IMR-90 (cell line): ENCODE results near the gene DISP1. TPM values are rescaled to one million over a fixed set of nuclear protein-coding genes. Genes with fewer than 3 reads are reported as not detected.

Experiments used
- ATAC-seq: fragments of 200-7000 bp; cut with Tn5 transposase; 2 replicates; pipeline ENCODE4 v1.9.1; 2020; ENCODE audit warnings: low read depth, mild to moderate bottlenecking, moderate library complexity
- BruUV-seq: library from RNA; stranded (reverse); fragments of 400-500 nt; replicated peaks from 2 replicates; lab custom pipeline; 2021; lab: Mats Ljungman, UMichigan
- CTCF ChIA-PET: fragments of 300-600 bp; formaldehyde crosslinking; extraction: SDS; loops from one replicate; lab custom pipeline; 2021; ENCODE audit warnings: antibody characterized with exemption; lab: Yijun Ruan, JAX
- POLR2A ChIA-PET: fragments of 300-600 bp; sonication (Branson Sonifier 250); formaldehyde crosslinking; loops from one replicate; lab custom pipeline; 2022; ENCODE audit warnings: antibody characterized with exemption; ENCODE audit not compliant: unreplicated experiment; lab: Charles Lee
- DNase-seq: peaks from one replicate; pipeline ENCODE4 v3.0.0; 2013
- H2AFZ ChIP-seq: replicated peaks from 2 replicates; pipeline ENCODE3; 2013; ENCODE audit warnings: low read length, mild to moderate bottlenecking; ENCODE audit not compliant: poor library complexity
- H2AK5ac ChIP-seq: 2 replicates; pipeline ENCODE4 v1.6.1; 2013; ENCODE audit warnings: low read depth, low read length, inconsistent platforms
- H2AK9ac ChIP-seq: replicated peaks from 2 replicates; pipeline ENCODE3; 2013; ENCODE audit warnings: mild to moderate bottlenecking, low read depth, low read length, moderate library complexity; ENCODE audit not compliant: poor library complexity
- H2BK120ac ChIP-seq: 2 replicates; pipeline ENCODE4 v1.6.1; 2013; ENCODE audit warnings: low read depth, low read length, inconsistent platforms
- H2BK15ac ChIP-seq: 3 replicates; pipeline ENCODE4 v1.6.1; 2013; ENCODE audit warnings: low read depth, low read length, inconsistent platforms
- H2BK20ac ChIP-seq: 2 replicates; pipeline ENCODE4 v1.6.1; 2013; ENCODE audit warnings: low read depth, mild to moderate bottlenecking, inconsistent platforms, low read length, moderate library complexity
- H2BK5ac ChIP-seq: 2 replicates; pipeline ENCODE4 v1.6.1; 2013; ENCODE audit warnings: mild to moderate bottlenecking, low read depth, low read length, inconsistent platforms; ENCODE audit not compliant: poor library complexity, severe bottlenecking
- H3K14ac ChIP-seq: replicated peaks from 2 replicates; pipeline ENCODE4 v1.6.1; 2013; ENCODE audit warnings: low read depth, low read length, inconsistent platforms
- H3K18ac ChIP-seq: 2 replicates; pipeline ENCODE4 v1.6.1; 2013; ENCODE audit warnings: low read depth, low read length, control low read depth
- H3K23ac ChIP-seq: 2 replicates; pipeline ENCODE4 v1.6.1; 2013; ENCODE audit warnings: low read depth, low read length, inconsistent platforms
- H3K27ac ChIP-seq: 2 replicates; pipeline ENCODE4 v1.5.1; 2013; ENCODE audit warnings: mild to moderate bottlenecking, control low read depth, low read length; ENCODE audit not compliant: insufficient read depth
- H3K27me3 ChIP-seq: 2 replicates; pipeline ENCODE4 v1.6.1; 2013; ENCODE audit warnings: low read length; ENCODE audit not compliant: control insufficient read depth, insufficient read depth
- H3K36me3 ChIP-seq: 2 replicates; pipeline ENCODE4 v1.6.1; 2013; ENCODE audit warnings: low read length, mixed read lengths; ENCODE audit not compliant: control insufficient read depth, insufficient read depth
- H3K4ac ChIP-seq: 2 replicates; pipeline ENCODE4 v1.6.1; 2013; ENCODE audit warnings: low read depth, low read length, inconsistent platforms
- H3K4me1 ChIP-seq: 2 replicates; pipeline ENCODE4 v1.6.1; 2013; ENCODE audit warnings: low read length, mixed read lengths; ENCODE audit not compliant: control insufficient read depth, insufficient read depth
- H3K4me2 ChIP-seq: 2 replicates; pipeline ENCODE4 v1.6.1; 2013; ENCODE audit warnings: low read depth, mild to moderate bottlenecking, control low read depth, low read length, moderate library complexity
- H3K4me3 ChIP-seq: 2 replicates; pipeline ENCODE4 v1.5.1; 2013; ENCODE audit warnings: low read depth, mild to moderate bottlenecking, control low read depth, low read length, moderate library complexity; ENCODE audit not compliant: insufficient read depth
- H3K56ac ChIP-seq: 2 replicates; pipeline ENCODE4 v1.6.1; 2013; ENCODE audit warnings: low read length, inconsistent platforms; ENCODE audit not compliant: insufficient read depth; ENCODE audit errors: extremely low read depth
- H3K79me1 ChIP-seq, 2 experiments: 2 replicates each; pipeline ENCODE4 v1.6.1; 2013; ENCODE audit warnings: low read length in 2 of 2, inconsistent platforms in 1 of 2, low read depth in 1 of 2
- H3K9ac ChIP-seq: 2 replicates; pipeline ENCODE4 v1.6.1; 2013; ENCODE audit warnings: low read depth, low read length, control low read depth
- H3K9me1 ChIP-seq: 2 replicates; pipeline ENCODE4 v1.6.1; 2013; ENCODE audit warnings: low read length, inconsistent platforms; ENCODE audit not compliant: insufficient read depth
- H3K9me3 ChIP-seq: 2 replicates; pipeline ENCODE4 v1.6.1; 2013; ENCODE audit warnings: low read length; ENCODE audit not compliant: control insufficient read depth, insufficient read depth
- H4K20me1 ChIP-seq: 2 replicates; pipeline ENCODE4 v1.6.1; 2013; ENCODE audit warnings: low read length, inconsistent platforms; ENCODE audit not compliant: insufficient read depth
- H4K5ac ChIP-seq: 2 replicates; pipeline ENCODE4 v1.6.1; 2013; ENCODE audit warnings: mild to moderate bottlenecking, low read depth, low read length, control low read depth
- H4K8ac ChIP-seq, 2 experiments: 2 replicates each; pipeline ENCODE4 v1.6.1; 2013; ENCODE audit warnings: low read depth in 2 of 2, low read length in 2 of 2, control low read depth in 1 of 2, inconsistent platforms in 1 of 2
- H4K91ac ChIP-seq: 2 replicates; pipeline ENCODE4 v1.6.1; 2013; ENCODE audit warnings: low read depth, low read length, inconsistent platforms; ENCODE audit not compliant: insufficient read depth
- FOS ChIP-seq: fragments of 150-350 bp; IDR thresholded peaks from 2 replicates; pipeline ENCODE4 v1.6.1; 2016; ENCODE audit warnings: low read depth, low read length
- RCOR1 ChIP-seq: IDR thresholded peaks from 2 replicates; pipeline ENCODE4 v1.6.1; 2012; ENCODE audit warnings: mild to moderate bottlenecking, low read length, improper control_type of control experiment; ENCODE audit not compliant: insufficient replicate concordance
- dilution Hi-C: fragments of 300-500 bp; cut with HindIII; formaldehyde crosslinking; loops from one replicate; pipeline ENCODE4 v1.14.3; 2018; ENCODE audit warnings: low sequenced_read_pairs; ENCODE audit not compliant: unreplicated experiment
- in situ Hi-C: fragments of 300-500 bp; cut with MboI; formaldehyde crosslinking; loops from 3 replicates; pipeline ENCODE4 v1.14.3; 2019; ENCODE audit warnings: low sequenced_read_pairs, inconsistent platforms, mixed read lengths
- intact Hi-C: fragments of 100-400 bp; cut with micrococcal nuclease; formaldehyde crosslinking; loops from 2 replicates; pipeline ENCODE4 v1.10.0; 2022
- polyA plus RNA-seq, 3 experiments: library from polyadenylated mRNA; depleted of rRNA; stranded (reverse); fragments of >200 nt; gene quantifications; 2 replicates each; pipeline ENCODE4 v1.2.3, GENCODE V29; 2012; ENCODE audit warnings: low replicate concordance in 1 of 3
- total RNA-seq: library from RNA; depleted of rRNA; stranded (reverse); fragments of >200 nt; gene quantifications from 2 replicates; pipeline ENCODE4 v1.2.3, GENCODE V29; 2012

The DISP1 gene
- total and polyA plus RNA-seq, 2 of the 4 experiments (the other 2 are of a cell fraction), result 3.3 to 5.2 TPM

- Histone ChIP-seq H2AK5ac (no peak overlapping the region), H3K79me1 (no peaks in the 10 kb centered on the region), H3K23ac (no peak overlapping the region), H2AFZ (no peak overlapping the region), H3K27me3 (peaks cover 4% of the 10 kb centered on the region), H2BK5ac (no peak overlapping the region), H3K56ac (no peak overlapping the region), H3K4me1 (peaks cover 2% of the 10 kb centered on the region; the same call in 1 of the 2 replicates), H3K36me3 (no peaks in the 10 kb centered on the region), H3K9ac (no peak overlapping the region), H3K9me3 (no peaks in the 10 kb centered on the region), H2BK120ac (no peak overlapping the region), H2AK9ac (no peak overlapping the region), H3K4ac (no peak overlapping the region), H3K18ac (no peak overlapping the region), H3K9me1 (no peaks in the 10 kb centered on the region), H3K4me3 (no peak overlapping the region), H4K5ac (no peak overlapping the region), H3K27ac (no peak overlapping the region), H4K91ac (no peak overlapping the region), H4K8ac (no peak overlapping the region), H2BK20ac (no peak overlapping the region), H2BK15ac (no peak overlapping the region), H3K14ac (no peak overlapping the region), H3K4me2 (no peak overlapping the region; the same call in 1 of the 2 replicates), H4K20me1 (no peaks in the 10 kb centered on the region)
- ChIA-PET POLR2A (no interaction called here), CTCF (interaction anchor here (0.6 to 1.6 kb wide), 3 partner anchors 71 to 292 kb away, joined by 4 to 10 read pairs (median 6); no protein-coding TSS in a partner anchor)
- DNase-seq, result peak; percentile 79
- dilution Hi-C loops, result loop anchor here (25.0 kb wide), 1 partner anchor 289 kb away; no protein-coding TSS in a partner anchor
- TF ChIP-seq RCOR1 (no peak), FOS (peak; percentile 51; the same call in 1 of the 2 replicates)
- in situ Hi-C loops, result loop anchor here (10.0 kb wide), 1 partner anchor 897 kb away; no protein-coding TSS in a partner anchor
- peak; percentile 89 for ATAC-seq
- BruUV-seq, result no TSS peak
- intact Hi-C loops, result loop anchor here (5.0 kb wide), 1 partner anchor 884 kb away; no protein-coding TSS in a partner anchor
These were observed 16.7 kb upstream of the DISP1 start for GRCh38 chr1:222798116-222798515.
